ENCODE results near the gene CFTR.

Gene CFTR

GRCh38 chr7:117479225-117480054 lies at the start of gene CFTR:
TSS of gene CFTR (plus strand) at chr7:117480025. CDS start at chr7:117480095, 70 bp downstream.
- Histone ChIP-seq H3K4me3 (ENCODE audit: low read length, poor library complexity, severe bottlenecking) (no peak within 1 kb of the TSS), H3K9ac (ENCODE audit: low read depth, low read length, poor library complexity, severe bottlenecking) (no peak within 1 kb of the TSS), H4K20me1 (ENCODE audit: insufficient read depth, low read length, poor library complexity, severe bottlenecking) (no peaks in the 10 kb centered on the region), H3K36me3 (ENCODE audit: insufficient read depth, low read length) (no peaks in the 10 kb centered on the region), H3K27me3 (ENCODE audit: insufficient read depth, low read length, poor library complexity, severe bottlenecking) (no peaks in the 10 kb centered on the region), H3K9me2 (replicated peaks; ENCODE audit: low read depth, low read length) (no peaks in the 10 kb centered on the region), H3F3A (ENCODE audit: low read depth) (no peaks in the 10 kb centered on the region), H3K4me1 (ENCODE audit: insufficient read depth, low read length, poor library complexity, severe bottlenecking) (no peaks in the 10 kb centered on the region), H3K9me3 (ENCODE audit: insufficient read depth, low read depth, low read length) (no peaks in the 10 kb centered on the region), H3K79me2 (ENCODE audit: insufficient read depth, low read length) (no peaks in the 10 kb centered on the region), H3K4me2 (ENCODE audit: low read depth, low read length, poor library complexity, severe bottlenecking) (no peak within 1 kb of the TSS), H2AFZ (ENCODE audit: low read length) (no peak within 1 kb of the TSS)
- TF ChIP-seq CTCF (conservative IDR thresholded peaks at IDR 0.05; ENCODE audit: low read length) (no peak), EZH2phosphoT487 (IDR thresholded peaks at IDR 0.05; ENCODE audit: borderline replicate concordance) (no peak)

- no peaks in the 10 kb centered on the region for H4K20me1 ChIP-seq (ENCODE audit: insufficient read depth, low read length, poor library complexity, severe bottlenecking)
- no peak overlapping the region for H3K4me3 ChIP-seq (ENCODE audit: low read length, poor library complexity, severe bottlenecking)
- H3K27me3 ChIP-seq (ENCODE audit: insufficient read depth, low read length, poor library complexity, severe bottlenecking): no peaks in the 10 kb centered on the region
- H3K36me3 ChIP-seq (ENCODE audit: insufficient read depth, low read length): no peaks in the 10 kb centered on the region
- no peak overlapping the region for H2AFZ ChIP-seq (ENCODE audit: low read length)
- no peaks in the 10 kb centered on the region for H3K4me1 ChIP-seq (ENCODE audit: insufficient read depth, low read length, poor library complexity, severe bottlenecking)
- H3K9me2 ChIP-seq (replicated peaks; ENCODE audit: low read depth, low read length): no peaks in the 10 kb centered on the region
- TF ChIP-seq CTCF (conservative IDR thresholded peaks at IDR 0.05; ENCODE audit: low read length) (no peak), EZH2phosphoT487 (IDR thresholded peaks at IDR 0.05; ENCODE audit: borderline replicate concordance) (no peak)
- H3K4me2 ChIP-seq (ENCODE audit: low read depth, low read length, poor library complexity, severe bottlenecking): no peak overlapping the region
- no peaks in the 10 kb centered on the region for H3K79me2 ChIP-seq (ENCODE audit: insufficient read depth, low read length)
- no peaks in the 10 kb centered on the region for H3K9me3 ChIP-seq (ENCODE audit: insufficient read depth, low read depth, low read length)
- H3K9ac ChIP-seq (ENCODE audit: low read depth, low read length, poor library complexity, severe bottlenecking): no peak overlapping the region
- H3F3A ChIP-seq (ENCODE audit: low read depth): no peaks in the 10 kb centered on the region
These were observed 44.3 kb upstream of the CFTR start for GRCh38 chr7:117435475-117436043.

- Histone ChIP-seq H3K79me2 (ENCODE audit: insufficient read depth, low read length) (no peaks in the 10 kb centered on the region), H3K4me1 (ENCODE audit: insufficient read depth, low read length, poor library complexity, severe bottlenecking) (no peaks in the 10 kb centered on the region), H2AFZ (ENCODE audit: low read length) (no peak overlapping the region), H3K9me2 (replicated peaks; ENCODE audit: low read depth, low read length) (no peaks in the 10 kb centered on the region), H3K9ac (ENCODE audit: low read depth, low read length, poor library complexity, severe bottlenecking) (no peak overlapping the region), H3K27me3 (ENCODE audit: insufficient read depth, low read length, poor library complexity, severe bottlenecking) (peaks cover 4% of the 10 kb centered on the region), H4K20me1 (ENCODE audit: insufficient read depth, low read length, poor library complexity, severe bottlenecking) (no peaks in the 10 kb centered on the region), H3K4me3 (ENCODE audit: low read length, poor library complexity, severe bottlenecking) (no peak overlapping the region), H3K4me2 (ENCODE audit: low read depth, low read length, poor library complexity, severe bottlenecking) (no peak overlapping the region), H3K9me3 (ENCODE audit: insufficient read depth, low read depth, low read length) (no peaks in the 10 kb centered on the region), H3K36me3 (ENCODE audit: insufficient read depth, low read length) (no peaks in the 10 kb centered on the region), H3F3A (ENCODE audit: low read depth) (no peaks in the 10 kb centered on the region)
- TF ChIP-seq CTCF (conservative IDR thresholded peaks at IDR 0.05; ENCODE audit: low read length): no peak
- TF ChIP-seq EZH2phosphoT487 (IDR thresholded peaks at IDR 0.05; ENCODE audit: borderline replicate concordance): no peak
These were observed 35.2 kb upstream of the CFTR start for GRCh38 chr7:117444646-117445045.
